Measurements from ENCODE around the gene AMACR. TPM values are rescaled to one million over a fixed set of nuclear protein-coding genes. Genes with fewer than 3 reads are reported as not detected.
"Not testable (repeated sequence)": the region's sequence is repeated elsewhere in the genome, so short reads cannot be mapped to it uniquely, and the experiment has no call there.

The AMACR gene
- total RNA-seq, 1 experiment from 2014 or later: 9.1 TPM

DNA sequence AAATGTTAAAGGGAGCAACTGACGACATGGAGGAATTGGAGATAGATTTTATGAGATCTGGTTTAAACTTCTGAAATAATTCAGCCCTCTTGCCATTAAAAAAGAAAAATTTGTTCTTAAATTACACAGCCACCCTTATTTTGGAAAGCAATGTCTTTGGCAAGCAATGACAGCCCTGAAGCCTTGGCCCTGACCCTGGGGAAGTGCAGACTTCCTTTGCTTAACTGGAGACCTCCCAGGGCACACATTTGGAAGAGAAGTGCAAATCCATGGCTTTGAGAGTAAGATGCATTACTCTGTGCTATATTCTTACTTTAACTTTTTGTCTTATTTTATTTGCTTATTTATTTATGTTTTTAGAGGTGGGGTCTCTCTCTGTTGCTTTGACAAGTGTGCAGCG, 49.7 kb downstream of the AMACR start:
- Mint-ChIP-seq H3K4me1 (ENCODE audit: low read depth, unreplicated experiment) (no peaks in the 10 kb centered on the region), H3K4me3 (ENCODE audit: low read depth, unreplicated experiment) (no peak overlapping the region), H3K9me3 (ENCODE audit: low read depth, unreplicated experiment) (no peaks in the 10 kb centered on the region), H3K27ac (ENCODE audit: unreplicated experiment) (no peak overlapping the region), H3K36me3 (ENCODE audit: insufficient read depth, unreplicated experiment) (no peaks in the 10 kb centered on the region), H3K27me3 (ENCODE audit: unreplicated experiment) (peaks cover 16% of the 10 kb centered on the region)
- intact Hi-C loops (cut with micrococcal nuclease; ENCODE audit: unreplicated experiment): no loop called here
- DNase-seq: no peak
- CTCF ChIA-PET: no interaction called here
- TF ChIP-seq, protein P1, sequence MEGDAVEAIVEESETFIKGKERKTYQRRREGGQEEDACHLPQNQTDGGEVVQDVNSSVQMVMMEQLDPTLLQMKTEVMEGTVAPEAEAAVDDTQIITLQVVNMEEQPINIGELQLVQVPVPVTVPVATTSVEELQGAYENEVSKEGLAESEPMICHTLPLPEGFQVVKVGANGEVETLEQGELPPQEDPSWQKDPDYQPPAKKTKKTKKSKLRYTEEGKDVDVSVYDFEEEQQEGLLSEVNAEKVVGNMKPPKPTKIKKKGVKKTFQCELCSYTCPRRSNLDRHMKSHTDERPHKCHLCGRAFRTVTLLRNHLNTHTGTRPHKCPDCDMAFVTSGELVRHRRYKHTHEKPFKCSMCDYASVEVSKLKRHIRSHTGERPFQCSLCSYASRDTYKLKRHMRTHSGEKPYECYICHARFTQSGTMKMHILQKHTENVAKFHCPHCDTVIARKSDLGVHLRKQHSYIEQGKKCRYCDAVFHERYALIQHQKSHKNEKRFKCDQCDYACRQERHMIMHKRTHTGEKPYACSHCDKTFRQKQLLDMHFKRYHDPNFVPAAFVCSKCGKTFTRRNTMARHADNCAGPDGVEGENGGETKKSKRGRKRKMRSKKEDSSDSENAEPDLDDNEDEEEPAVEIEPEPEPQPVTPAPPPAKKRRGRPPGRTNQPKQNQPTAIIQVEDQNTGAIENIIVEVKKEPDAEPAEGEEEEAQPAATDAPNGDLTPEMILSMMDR (IDR thresholded peaks at IDR 0.05; ENCODE audit: unreplicated experiment): no peak
- BruUV-seq (replicated peaks): no TSS peak

DNA sequence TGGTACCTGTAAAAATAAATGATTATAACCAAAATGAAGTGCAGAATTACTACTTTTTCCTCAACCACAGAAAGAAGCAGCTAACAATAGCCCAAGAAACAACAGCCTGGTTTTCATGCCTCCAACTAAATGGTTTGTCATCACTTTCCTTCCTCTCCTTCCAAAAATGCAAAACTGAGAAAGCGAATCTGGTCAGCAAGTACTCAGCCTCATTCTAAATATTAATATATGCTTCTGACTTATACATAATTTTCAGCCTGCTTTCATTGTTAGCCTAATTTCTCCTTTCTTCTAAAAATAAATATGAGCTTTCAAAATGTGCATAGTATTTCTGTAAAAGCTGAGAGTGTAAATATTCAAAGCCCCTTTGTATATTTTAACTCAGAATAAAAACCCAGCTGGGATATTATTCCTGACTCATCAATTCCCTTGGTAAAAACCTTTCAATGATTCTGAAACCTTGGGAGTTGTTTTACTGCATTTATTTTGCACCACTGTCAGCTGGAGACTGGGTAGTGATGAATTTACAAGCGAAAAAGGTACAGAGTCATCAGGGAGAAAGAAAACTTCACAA, 50.2 kb downstream of the AMACR start:
- CTCF ChIA-PET: interaction anchor here (0.6 kb wide), 1 partner anchor 603 kb away, joined by 3 read pairs; no protein-coding TSS in a partner anchor
- no peak for DNase-seq
- Mint-ChIP-seq H3K4me3 (ENCODE audit: low read depth, unreplicated experiment) (no peak overlapping the region), H3K27me3 (ENCODE audit: unreplicated experiment) (peaks cover 16% of the 10 kb centered on the region), H3K9me3 (ENCODE audit: low read depth, unreplicated experiment) (no peaks in the 10 kb centered on the region), H3K36me3 (ENCODE audit: insufficient read depth, unreplicated experiment) (no peaks in the 10 kb centered on the region), H3K4me1 (ENCODE audit: low read depth, unreplicated experiment) (no peaks in the 10 kb centered on the region), H3K27ac (ENCODE audit: unreplicated experiment) (no peak overlapping the region)
- TF ChIP-seq, protein P1 (IDR thresholded peaks at IDR 0.05; ENCODE audit: unreplicated experiment): no peak
- no TSS peak for BruUV-seq (replicated peaks)
- intact Hi-C loops (cut with micrococcal nuclease; ENCODE audit: unreplicated experiment): no loop called here

DNA sequence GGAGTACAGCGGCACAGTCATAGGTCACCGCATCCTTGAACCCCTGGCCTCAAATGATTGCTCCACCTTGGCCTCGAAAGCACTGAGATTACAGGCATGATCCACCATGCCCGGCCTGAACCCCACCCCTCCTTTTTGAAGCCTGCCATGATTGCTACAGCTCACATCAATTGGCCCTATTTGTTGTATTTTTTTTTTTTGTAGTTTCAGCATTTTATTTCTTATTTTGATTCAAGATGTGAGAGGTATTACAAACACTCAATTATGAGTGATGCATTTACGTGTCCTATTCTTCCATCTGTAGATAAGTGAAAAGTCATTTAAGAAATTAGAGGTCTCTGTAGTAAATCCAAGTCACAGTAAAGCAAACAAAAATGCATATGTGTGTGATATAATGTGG, 55.7 kb downstream of the AMACR start:
- intact Hi-C loops (cut with micrococcal nuclease; ENCODE audit: unreplicated experiment); H3K36me3 Mint-ChIP-seq (ENCODE audit: insufficient read depth, unreplicated experiment); H3K4me3 Mint-ChIP-seq (ENCODE audit: low read depth, unreplicated experiment); H3K9me3 Mint-ChIP-seq (ENCODE audit: low read depth, unreplicated experiment); H3K27ac Mint-ChIP-seq (ENCODE audit: unreplicated experiment); H3K4me1 Mint-ChIP-seq (ENCODE audit: low read depth, unreplicated experiment); BruUV-seq (replicated peaks); CTCF ChIA-PET; DNase-seq: not testable (repeated sequence)
- peaks cover 27% of the 10 kb centered on the region for H3K27me3 Mint-ChIP-seq (ENCODE audit: unreplicated experiment)

DNA sequence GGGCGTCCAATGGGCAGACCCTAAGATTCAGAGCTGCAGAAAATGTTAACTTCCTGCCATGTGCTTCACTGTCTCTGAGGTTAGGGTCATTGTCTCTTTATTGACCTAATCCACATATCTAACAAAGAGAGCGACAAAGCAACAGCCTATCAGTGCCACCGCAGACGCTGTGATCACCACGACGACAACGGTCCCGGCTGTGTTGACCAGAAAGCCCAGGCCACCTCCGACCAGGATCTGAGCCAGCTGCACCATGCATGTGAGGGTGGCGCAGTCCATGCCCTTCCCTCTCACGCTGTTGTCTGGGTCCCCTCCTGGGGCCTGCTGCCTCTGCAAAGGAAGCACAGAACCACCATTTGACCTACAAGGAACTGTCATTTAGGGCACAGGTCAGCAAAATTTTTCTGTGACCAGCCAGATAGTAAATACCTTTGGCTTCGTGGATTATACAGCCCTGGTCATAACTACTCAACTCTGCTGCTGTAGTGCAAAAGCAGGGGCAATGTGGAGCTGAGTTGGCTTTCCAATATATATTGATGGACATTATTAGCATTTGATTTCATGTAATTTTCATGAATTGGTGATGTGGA, 63.2 kb downstream of the AMACR start:
- TF ChIP-seq, protein P1 (IDR thresholded peaks at IDR 0.05; ENCODE audit: unreplicated experiment): no peak
- intact Hi-C loops (cut with micrococcal nuclease; ENCODE audit: unreplicated experiment): no loop called here
- no peaks in the 10 kb centered on the region for H3K36me3 Mint-ChIP-seq (ENCODE audit: insufficient read depth, unreplicated experiment)
- DNase-seq: no peak
- peaks cover 94% of the 10 kb centered on the region for H3K27me3 Mint-ChIP-seq (ENCODE audit: unreplicated experiment)
- H3K4me1 Mint-ChIP-seq (ENCODE audit: low read depth, unreplicated experiment): no peaks in the 10 kb centered on the region
- H3K27ac Mint-ChIP-seq (ENCODE audit: unreplicated experiment): no peak overlapping the region
- no peaks in the 10 kb centered on the region for H3K9me3 Mint-ChIP-seq (ENCODE audit: low read depth, unreplicated experiment)
- H3K4me3 Mint-ChIP-seq (ENCODE audit: low read depth, unreplicated experiment): no peak overlapping the region
- BruUV-seq (replicated peaks): no TSS peak
- CTCF ChIA-PET: no interaction called here

DNA sequence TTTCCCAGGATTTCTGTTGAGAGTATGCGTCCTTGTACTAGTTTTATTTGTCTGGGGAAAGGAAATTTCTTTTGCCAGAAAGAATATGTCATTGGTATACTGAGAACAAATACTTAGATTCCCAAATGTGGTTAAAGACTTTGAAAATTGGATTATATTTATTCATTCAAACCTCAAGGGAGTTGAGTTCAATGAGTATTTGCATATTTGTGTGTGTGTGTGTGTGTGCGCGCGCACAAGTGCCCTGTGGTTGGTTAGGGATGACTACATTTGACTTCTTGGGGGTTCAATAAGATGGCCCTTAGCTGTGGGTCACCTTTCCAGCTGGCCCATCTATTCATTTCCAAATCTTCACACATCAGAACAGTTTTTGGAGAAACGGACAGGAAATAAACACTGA, 66.8 kb downstream of the AMACR start:
- Mint-ChIP-seq H3K27ac (ENCODE audit: unreplicated experiment) (no peak overlapping the region), H3K9me3 (ENCODE audit: low read depth, unreplicated experiment) (no peaks in the 10 kb centered on the region), H3K4me1 (ENCODE audit: low read depth, unreplicated experiment) (no peaks in the 10 kb centered on the region), H3K36me3 (ENCODE audit: insufficient read depth, unreplicated experiment) (no peaks in the 10 kb centered on the region), H3K4me3 (ENCODE audit: low read depth, unreplicated experiment) (no peak overlapping the region), H3K27me3 (ENCODE audit: unreplicated experiment) (peaks cover 72% of the 10 kb centered on the region)
- TF ChIP-seq, protein P1 (IDR thresholded peaks at IDR 0.05; ENCODE audit: unreplicated experiment): no peak
- CTCF ChIA-PET: interaction anchor here (0.5 kb wide), 1 partner anchor 69 kb away, joined by 4 read pairs; no protein-coding TSS in a partner anchor
- BruUV-seq (replicated peaks): no TSS peak
- no peak for DNase-seq
- intact Hi-C loops (cut with micrococcal nuclease; ENCODE audit: unreplicated experiment): no loop called here

Measured in Calu3 (cell line).